Stimulated activated naive B cell treated with anti-CD40 and anti-IgM and Interleukin-4, amounts not matched to agents 10 μg/mL and 1 μg/mL and 100 μg/mL, for 72 hours (primary cell): ENCODE data around the gene PKP4.

ENCODE experiments used
- ATAC-seq, 2 donors: fragments of 150-1000 bp; cut with Tn5 transposase; replicated peaks; 2 replicates each; pipeline ENCODE4 v1.10.0; 2021; ENCODE audit warnings: moderate library complexity in 1 of 2
- DNase-seq: peaks from one replicate; pipeline ENCODE4 v3.0.0; 2021
- H3K27ac Mint-ChIP-seq: one replicate; pipeline ENCODE4 v1.8.0; 2022; ENCODE audit warnings: mild to moderate bottlenecking, mixed read lengths
- H3K27me3 Mint-ChIP-seq, 2 donors: one replicate each; pipeline ENCODE4 v1.8.0; 2022; ENCODE audit warnings: mixed read lengths in 2 of 2
- H3K36me3 Mint-ChIP-seq, 2 donors: one replicate each; pipeline ENCODE4 v1.8.0; 2022; ENCODE audit warnings: mixed read lengths in 2 of 2, mild to moderate bottlenecking in 1 of 2
- H3K4me1 Mint-ChIP-seq, 2 donors: one replicate each; pipeline ENCODE4 v1.8.0; 2022; ENCODE audit warnings: mixed read lengths in 2 of 2, mild to moderate bottlenecking in 1 of 2
- H3K4me3 Mint-ChIP-seq, 2 donors: one replicate each; pipeline ENCODE4 v1.8.0; 2022; ENCODE audit warnings: mild to moderate bottlenecking in 2 of 2, mixed read lengths in 2 of 2, moderate library complexity in 1 of 2
- H3K9me3 Mint-ChIP-seq, 2 donors: one replicate each; pipeline ENCODE4 v1.8.0; 2022; ENCODE audit warnings: mixed read lengths in 2 of 2, mild to moderate bottlenecking in 1 of 2

PKP4 gene

DNA sequence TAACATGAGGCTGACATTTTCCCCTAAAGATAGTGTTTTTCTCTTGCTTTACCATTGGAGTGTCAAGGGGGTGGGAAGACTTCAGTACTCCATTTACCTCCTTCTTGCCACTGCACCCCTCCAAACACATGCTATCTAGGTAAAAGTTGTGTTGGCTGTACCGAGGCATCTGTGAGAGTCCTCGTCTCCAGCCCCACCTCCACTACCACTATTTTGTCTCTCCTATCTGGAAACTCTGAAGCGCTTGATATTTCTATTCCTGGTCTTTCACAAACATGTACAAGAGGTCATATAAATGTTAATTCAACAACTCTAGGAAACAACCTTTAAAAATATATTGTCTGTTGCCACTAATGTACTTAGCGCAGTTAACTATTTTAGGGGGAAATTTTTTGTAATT lies 132.6 kb downstream of the PKP4 start:
- Mint-ChIP-seq H3K9me3 (no peaks in the 10 kb centered on the region), H3K27me3 (no peaks in the 10 kb centered on the region), H3K4me3 (no peak overlapping the region), H3K4me1 (no peaks in the 10 kb centered on the region), H3K27ac (no peak overlapping the region), H3K36me3 (no peaks in the 10 kb centered on the region)
- ATAC-seq (no peak), DNase-seq (no peak)

DNA sequence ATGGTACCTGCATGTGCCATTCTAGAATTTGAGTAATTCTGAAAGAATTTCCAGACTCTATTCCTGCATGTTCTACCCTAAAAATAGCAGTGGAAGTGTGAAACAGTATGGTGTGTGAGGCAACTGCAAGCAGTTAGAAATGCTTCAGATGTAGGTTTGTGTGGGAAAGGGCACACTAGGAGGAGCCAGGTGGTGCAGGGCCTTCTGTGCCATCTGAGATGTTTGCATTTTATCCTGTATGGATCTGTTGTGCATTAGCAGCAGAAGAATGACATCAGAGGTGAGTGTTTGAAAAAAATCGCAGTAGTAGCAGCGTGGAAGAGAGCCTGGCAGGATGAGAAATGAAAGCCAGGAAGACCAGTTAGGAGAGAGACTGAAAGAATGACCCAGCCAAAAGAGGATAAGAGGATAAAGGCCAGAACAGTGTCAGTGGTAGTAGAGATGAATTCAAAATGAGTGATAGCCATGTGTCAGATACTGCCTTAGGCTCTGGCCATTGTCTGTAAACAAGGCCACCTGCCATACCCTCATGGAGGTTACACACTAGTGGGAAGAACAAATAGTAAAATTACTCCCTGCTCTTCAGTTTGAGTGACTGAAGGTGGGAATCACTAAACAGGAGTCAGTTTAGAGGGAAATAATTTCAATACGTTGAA lies 142.2 kb downstream of the PKP4 start:
- DNase-seq (no peak), ATAC-seq (no peak)
- Mint-ChIP-seq H3K36me3 (peaks cover 0 to 2% of the 10 kb centered on the region in 2 donors), H3K4me3 (no peak overlapping the region), H3K27ac (no peak overlapping the region), H3K4me1 (no peaks in the 10 kb centered on the region), H3K27me3 (no peaks in the 10 kb centered on the region), H3K9me3 (no peaks in the 10 kb centered on the region)

GRCh38 chr2:158599609-158600008 lies 142.9 kb downstream of the PKP4 start:
- Mint-ChIP-seq H3K4me1 (no peaks in the 10 kb centered on the region), H3K36me3 (peaks cover 0 to 3% of the 10 kb centered on the region in 2 donors), H3K27ac (no peak overlapping the region), H3K4me3 (no peak overlapping the region), H3K9me3 (no peaks in the 10 kb centered on the region), H3K27me3 (no peaks in the 10 kb centered on the region)
- ATAC-seq (no peak), DNase-seq (no peak)

- H3K27me3 Mint-ChIP-seq = no peaks in the 10 kb centered on the region
- DNase-seq = no peak
- H3K4me1 Mint-ChIP-seq = no peaks in the 10 kb centered on the region
- peaks cover 0 to 3% of the 10 kb centered on the region in 2 donors for H3K36me3 Mint-ChIP-seq
- H3K4me3 Mint-ChIP-seq = no peak overlapping the region
- ATAC-seq = no peak
- no peaks in the 10 kb centered on the region for H3K9me3 Mint-ChIP-seq
- H3K27ac Mint-ChIP-seq = no peak overlapping the region
Observed at GRCh38 chr2:158600155-158600802, 143.5 kb downstream of the PKP4 start.

DNA sequence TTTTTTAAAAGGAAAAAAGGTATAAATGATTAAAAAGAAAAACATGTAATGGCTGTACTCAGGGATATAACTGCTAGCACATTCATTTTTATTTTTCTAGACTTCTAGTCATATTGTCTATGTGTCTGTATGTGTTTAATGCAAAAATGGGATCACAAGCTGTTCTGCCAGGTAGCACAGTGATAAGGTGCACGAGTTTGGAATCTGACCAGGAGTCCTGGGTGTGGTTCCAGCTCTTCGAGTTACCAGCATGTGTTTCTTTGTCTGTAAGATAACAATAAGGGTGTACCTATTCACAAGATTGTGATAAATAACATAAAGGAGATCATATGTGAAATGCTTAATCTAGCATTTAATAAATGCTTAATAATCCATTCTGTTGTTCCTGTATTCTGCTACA lies 145.3 kb downstream of the PKP4 start:
- Mint-ChIP-seq H3K4me3 (no peak overlapping the region), H3K36me3 (peaks cover 0 to 3% of the 10 kb centered on the region in 2 donors), H3K27me3 (no peaks in the 10 kb centered on the region), H3K9me3 (no peaks in the 10 kb centered on the region), H3K4me1 (no peaks in the 10 kb centered on the region), H3K27ac (no peak overlapping the region)
- ATAC-seq = no peak
- no peak for DNase-seq

DNA sequence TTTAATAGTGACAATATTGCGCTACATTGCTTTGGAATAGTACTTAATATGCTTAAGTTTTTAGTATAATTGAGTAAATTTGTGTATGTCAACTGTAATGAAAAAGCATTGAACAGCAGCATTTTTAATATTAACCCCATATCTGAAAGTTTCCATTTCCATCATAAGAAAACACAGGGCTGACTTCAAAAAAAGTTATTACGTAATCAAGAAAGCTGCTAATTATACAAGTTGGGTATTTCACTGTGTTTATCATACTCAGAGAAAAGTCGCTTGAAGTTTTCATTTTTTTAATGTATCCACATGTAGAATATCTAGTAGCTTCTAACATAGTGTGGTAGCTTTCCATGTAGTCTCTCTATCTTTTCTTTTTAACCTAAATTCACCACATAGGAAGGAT lies 146.5 kb downstream of the PKP4 start:
- H3K36me3 Mint-ChIP-seq = peaks cover 0 to 3% of the 10 kb centered on the region in 2 donors
- no peak overlapping the region for H3K4me3 Mint-ChIP-seq
- no peaks in the 10 kb centered on the region for H3K9me3 Mint-ChIP-seq
- H3K27me3 Mint-ChIP-seq = no peaks in the 10 kb centered on the region
- DNase-seq (no peak), ATAC-seq (no peak)
- H3K27ac Mint-ChIP-seq = no peak overlapping the region
- H3K4me1 Mint-ChIP-seq = no peaks in the 10 kb centered on the region

- H3K27me3 Mint-ChIP-seq = no peaks in the 10 kb centered on the region
- no peak overlapping the region for H3K4me3 Mint-ChIP-seq
- ATAC-seq (no peak), DNase-seq (no peak)
- H3K4me1 Mint-ChIP-seq = no peaks in the 10 kb centered on the region
- H3K9me3 Mint-ChIP-seq = no peaks in the 10 kb centered on the region
- H3K27ac Mint-ChIP-seq = no peak overlapping the region
- peaks cover 0 to 3% of the 10 kb centered on the region in 2 donors for H3K36me3 Mint-ChIP-seq
Observed at GRCh38 chr2:158603986-158604385, 147.2 kb downstream of the PKP4 start.

- no peak overlapping the region for H3K27ac Mint-ChIP-seq
- H3K4me1 Mint-ChIP-seq = no peaks in the 10 kb centered on the region
- H3K9me3 Mint-ChIP-seq = no peaks in the 10 kb centered on the region
- H3K36me3 Mint-ChIP-seq = no peaks in the 10 kb centered on the region
- H3K27me3 Mint-ChIP-seq = no peaks in the 10 kb centered on the region
- no peak overlapping the region for H3K4me3 Mint-ChIP-seq
- ATAC-seq (no peak), DNase-seq (no peak)
Observed at GRCh38 chr2:158610059-158610458, 153.3 kb downstream of the PKP4 start.

GRCh38 chr2:158616480-158617000 lies 159.8 kb downstream of the PKP4 start:
- peaks cover 0 to 4% of the 10 kb centered on the region in 2 donors for H3K36me3 Mint-ChIP-seq
- H3K4me1 Mint-ChIP-seq = no peaks in the 10 kb centered on the region
- ATAC-seq = peak; percentile 12 to 53
- no peak for DNase-seq
- H3K27ac Mint-ChIP-seq = no peak overlapping the region
- H3K9me3 Mint-ChIP-seq = no peaks in the 10 kb centered on the region
- H3K27me3 Mint-ChIP-seq = no peaks in the 10 kb centered on the region
- H3K4me3 Mint-ChIP-seq = no peak overlapping the region

GRCh38 chr2:158618891-158619490 lies 162.2 kb downstream of the PKP4 start:
- H3K9me3 Mint-ChIP-seq = no peaks in the 10 kb centered on the region
- H3K36me3 Mint-ChIP-seq = peaks cover 4 to 7% of the 10 kb centered on the region in 2 donors
- ATAC-seq (no peak), DNase-seq (no peak)
- no peak overlapping the region for H3K27ac Mint-ChIP-seq
- no peaks in the 10 kb centered on the region for H3K27me3 Mint-ChIP-seq
- H3K4me1 Mint-ChIP-seq = no peaks in the 10 kb centered on the region
- H3K4me3 Mint-ChIP-seq = no peak overlapping the region

- no peaks in the 10 kb centered on the region for H3K4me1 Mint-ChIP-seq
- H3K4me3 Mint-ChIP-seq = no peak overlapping the region
- no peaks in the 10 kb centered on the region for H3K27me3 Mint-ChIP-seq
- no peak for DNase-seq
- ATAC-seq = peak in 1 of 2 donors; percentile 29
- H3K9me3 Mint-ChIP-seq = no peaks in the 10 kb centered on the region
- no peak overlapping the region for H3K27ac Mint-ChIP-seq
- peaks cover 4 to 8% of the 10 kb centered on the region in 2 donors for H3K36me3 Mint-ChIP-seq
Observed at GRCh38 chr2:158619496-158619895, 162.7 kb downstream of the PKP4 start.

- no peak overlapping the region for H3K27ac Mint-ChIP-seq
- ATAC-seq = no peak
- no peak for DNase-seq
- no peak overlapping the region for H3K4me3 Mint-ChIP-seq
- no peaks in the 10 kb centered on the region for H3K9me3 Mint-ChIP-seq
- peaks cover 8 to 16% of the 10 kb centered on the region in 2 donors for H3K36me3 Mint-ChIP-seq
- H3K4me1 Mint-ChIP-seq = no peaks in the 10 kb centered on the region
- no peaks in the 10 kb centered on the region for H3K27me3 Mint-ChIP-seq
Observed at GRCh38 chr2:158620656-158621055, 163.9 kb downstream of the PKP4 start.

DNA sequence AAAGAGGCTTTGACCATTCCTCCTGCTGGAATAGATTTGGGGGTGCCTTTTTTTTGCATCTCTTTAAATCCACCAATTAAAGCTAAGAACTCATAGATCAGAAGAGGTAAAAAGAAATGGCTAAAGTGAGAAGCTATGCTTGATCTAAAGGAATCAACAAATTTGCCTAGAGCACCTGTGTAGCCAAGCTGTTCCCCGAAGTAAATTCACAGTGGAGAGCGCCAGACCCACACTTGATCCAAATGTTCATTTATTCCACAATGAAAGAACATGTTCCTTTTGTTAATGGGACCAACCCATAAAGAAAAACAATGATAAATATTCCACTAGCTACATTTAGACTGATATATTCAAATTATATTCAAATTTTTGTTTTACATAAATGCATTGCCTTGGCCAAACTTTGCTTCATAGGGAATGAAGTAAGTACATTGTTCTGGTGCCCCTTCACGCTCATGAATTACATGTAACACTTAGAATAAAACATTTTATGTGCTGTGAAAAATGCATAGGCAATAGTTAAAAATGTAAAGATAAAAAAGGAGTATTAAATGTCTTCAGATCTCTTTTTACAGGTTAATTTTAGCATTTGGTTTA lies 167.4 kb downstream of the PKP4 start:
- no peak overlapping the region for H3K27ac Mint-ChIP-seq
- ATAC-seq (no peak), DNase-seq (no peak)
- H3K36me3 Mint-ChIP-seq = peaks cover 10 to 16% of the 10 kb centered on the region in 2 donors
- no peak overlapping the region for H3K4me3 Mint-ChIP-seq
- H3K27me3 Mint-ChIP-seq = no peaks in the 10 kb centered on the region
- no peaks in the 10 kb centered on the region for H3K4me1 Mint-ChIP-seq
- H3K9me3 Mint-ChIP-seq = no peaks in the 10 kb centered on the region

DNA sequence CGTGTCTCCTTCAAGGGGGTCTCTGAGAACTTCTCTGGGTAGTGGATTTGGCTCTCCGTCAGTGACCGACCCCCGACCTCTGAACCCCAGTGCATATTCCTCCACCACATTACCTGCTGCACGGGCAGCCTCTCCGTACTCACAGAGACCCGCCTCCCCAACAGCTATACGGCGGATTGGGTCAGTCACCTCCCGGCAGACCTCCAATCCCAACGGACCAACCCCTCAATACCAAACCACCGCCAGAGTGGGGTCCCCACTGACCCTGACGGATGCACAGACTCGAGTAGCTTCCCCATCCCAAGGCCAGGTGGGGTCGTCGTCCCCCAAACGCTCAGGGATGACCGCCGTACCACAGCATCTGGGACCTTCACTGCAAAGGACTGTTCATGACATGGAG lies 168.2 kb downstream of the PKP4 start:
- Mint-ChIP-seq H3K4me1 (no peaks in the 10 kb centered on the region), H3K36me3 (peaks cover 11 to 16% of the 10 kb centered on the region in 2 donors), H3K9me3 (no peaks in the 10 kb centered on the region), H3K4me3 (no peak overlapping the region), H3K27ac (no peak overlapping the region), H3K27me3 (no peaks in the 10 kb centered on the region)
- ATAC-seq (no peak), DNase-seq (no peak)
